K562 (cell line): ENCODE measurements around the gene BCAS4. TPM values are rescaled to one million over a fixed set of nuclear protein-coding genes. Genes with fewer than 3 reads are reported as not detected.

Experiments
- CBX8 ChIP-seq: fragments of 200-600 bp; sonication (generic); IDR thresholded peaks from 2 replicates; pipeline ENCODE4 v1.6.1; 2012; ENCODE audit warnings: borderline replicate concordance, mixed run types, low read depth, mild to moderate bottlenecking, moderate library complexity, mixed read lengths, low read length, control low read depth, inconsistent platforms; ENCODE audit not compliant: poor library complexity, severe bottlenecking; ENCODE audit errors: extremely low read depth
- COPS2 ChIP-seq: fragments of 450-650 bp; conservative IDR thresholded peaks from 2 replicates; pipeline ENCODE4 v1.6.1; 2016; ENCODE audit warnings: mild to moderate bottlenecking, moderate library complexity
- DDX20 ChIP-seq: fragments of 450-650 bp; IDR thresholded peaks from 2 replicates; pipeline ENCODE4 v1.6.1; 2016; ENCODE audit warnings: missing genetic modification characterization, low read depth, mild to moderate bottlenecking, missing compliant biosample characterization, moderate library complexity
- ELF4 ChIP-seq: fragments of 450-650 bp; formaldehyde crosslinking; IDR thresholded peaks from 2 replicates; pipeline ENCODE4 v1.4.0; 2022; ENCODE audit warnings: missing genetic modification characterization
- FOXA3 ChIP-seq, 2 experiments: fragments of 450-650 bp in 1 of 2; sonication (generic) in 1 of 2; formaldehyde crosslinking; IDR thresholded peaks in 1 of 2; conservative IDR thresholded peaks in 1 of 2; 2 replicates each; pipeline versions ENCODE4 v1.4.0 to v1.8.0; 2020 to 2022; ENCODE audit warnings: mild to moderate bottlenecking in 2 of 2, missing genetic modification reagents in 1 of 2
- HDAC3 ChIP-seq: fragments of 450-650 bp; IDR thresholded peaks from 2 replicates; pipeline ENCODE4 v1.6.1; 2018; ENCODE audit warnings: borderline replicate concordance, mild to moderate bottlenecking, moderate library complexity; ENCODE audit not compliant: partially characterized antibody
- IRF1 ChIP-seq: sonication (generic); formaldehyde crosslinking; IDR thresholded peaks from 2 replicates; pipeline ENCODE4 v1.8.0; 2022; ENCODE audit warnings: missing genetic modification reagents, mild to moderate bottlenecking, borderline replicate concordance
- IRF2 ChIP-seq: sonication (generic); formaldehyde crosslinking; IDR thresholded peaks from 2 replicates; pipeline ENCODE4 v1.8.1; 2022; ENCODE audit warnings: mild to moderate bottlenecking, missing genetic modification reagents
- MAFF ChIP-seq: IDR thresholded peaks from 2 replicates; pipeline ENCODE4 v1.6.1; 2012; ENCODE audit warnings: low read length, improper control_type of control experiment
- RB1 ChIP-seq: fragments of 450-650 bp; IDR thresholded peaks from 2 replicates; pipeline ENCODE4 v1.6.1; 2017; ENCODE audit warnings: low read depth, mild to moderate bottlenecking
- RCOR1 ChIP-seq, 2 experiments: IDR thresholded peaks; 2 replicates each; pipeline ENCODE4 v1.6.1; 2012; ENCODE audit warnings: low read depth in 2 of 2, low read length in 2 of 2, borderline replicate concordance in 1 of 2, improper control_type of control experiment in 1 of 2
- SMARCC2 ChIP-seq: fragments of 450-650 bp; IDR thresholded peaks from 2 replicates; pipeline ENCODE4 v1.6.1; 2017; ENCODE audit warnings: antibody characterized with exemption, moderate library complexity, mild to moderate bottlenecking, low read depth
- ZBTB33 ChIP-seq: sonication (generic); formaldehyde crosslinking; IDR thresholded peaks from 2 replicates; pipeline ENCODE4 v1.8.1; 2023; ENCODE audit warnings: mild to moderate bottlenecking, missing genetic modification reagents
- ZFP1 ChIP-seq: fragments of 450-650 bp; formaldehyde crosslinking; IDR thresholded peaks from 2 replicates; pipeline ENCODE4 v1.4.0; 2020; ENCODE audit warnings: mild to moderate bottlenecking, mixed read lengths
- ZFP30 ChIP-seq: fragments of 250-450 bp; sonication (Bioruptor Pico); IDR thresholded peaks from 2 replicates; pipeline ENCODE4 v1.8.0; 2022; ENCODE audit warnings: moderate library complexity, mild to moderate bottlenecking, inconsistent platforms, borderline replicate concordance
- ZNF134 ChIP-seq: fragments of 250-450 bp; sonication (Bioruptor Pico); conservative IDR thresholded peaks from 2 replicates; pipeline ENCODE4 v1.4.0; 2020
- ZNF224 ChIP-seq: sonication (generic); formaldehyde crosslinking; IDR thresholded peaks from 2 replicates; pipeline ENCODE4 v1.8.0; 2022; ENCODE audit warnings: mild to moderate bottlenecking, missing genetic modification reagents
- polyA plus RNA-seq, 8 experiments: library from polyadenylated mRNA; depleted of rRNA in 4 of 8; stranded (reverse) in 5 of 8; unstranded in 3 of 8; fragments of >200 nt; fragmentation: Nextera tagmentation in 2 of 8; fragmentation: Illumina TruSeq in 1 of 8; extraction: Ambion mirVana in 2 of 8; extraction: Trizol in 1 of 8; gene quantifications; 2 replicates each; pipeline versions ENCODE4 v1.2.1 to v1.2.3, GENCODE V29; 2011 to 2014; ENCODE audit warnings: inconsistent platforms in 1 of 8, missing spikeins in 1 of 8
- total RNA-seq, 7 experiments: library from RNA; depleted of rRNA in 6 of 7; stranded (reverse); fragments of >200 nt in 6 of 7; fragmentation: Illumina TruSeq in 2 of 7; extraction: Trizol in 2 of 7; gene quantifications; 2 replicates each; pipeline versions ENCODE4 v1.2.1 to v1.2.3, GENCODE V29; 2011 to 2021; ENCODE audit warnings: low replicate concordance in 1 of 7
- TF ChIP-seq, protein P1 (sequence below): fragments of 250-450 bp; sonication (Bioruptor Pico); IDR thresholded peaks from 2 replicates; pipeline ENCODE4 v1.8.0; 2022; ENCODE audit warnings: inconsistent platforms, mild to moderate bottlenecking, moderate library complexity, borderline replicate concordance
- TF ChIP-seq, protein P2 (sequence below): sonication (generic); formaldehyde crosslinking; IDR thresholded peaks from 2 replicates; pipeline ENCODE4 v1.8.0; 2022; ENCODE audit warnings: mild to moderate bottlenecking, missing genetic modification reagents
- TF ChIP-seq, protein P3 (sequence below): sonication (generic); formaldehyde crosslinking; IDR thresholded peaks from 2 replicates; pipeline ENCODE4 v1.8.0; 2022; ENCODE audit warnings: missing genetic modification reagents, mild to moderate bottlenecking, borderline replicate concordance

The BCAS4 gene
- total and polyA plus RNA-seq, 9 of the 15 experiments (the other 6 are each of a cell fraction or from before 2014, with no cell fraction given) = 0.15 to 2.3 (median 0.47) TPM

DNA sequence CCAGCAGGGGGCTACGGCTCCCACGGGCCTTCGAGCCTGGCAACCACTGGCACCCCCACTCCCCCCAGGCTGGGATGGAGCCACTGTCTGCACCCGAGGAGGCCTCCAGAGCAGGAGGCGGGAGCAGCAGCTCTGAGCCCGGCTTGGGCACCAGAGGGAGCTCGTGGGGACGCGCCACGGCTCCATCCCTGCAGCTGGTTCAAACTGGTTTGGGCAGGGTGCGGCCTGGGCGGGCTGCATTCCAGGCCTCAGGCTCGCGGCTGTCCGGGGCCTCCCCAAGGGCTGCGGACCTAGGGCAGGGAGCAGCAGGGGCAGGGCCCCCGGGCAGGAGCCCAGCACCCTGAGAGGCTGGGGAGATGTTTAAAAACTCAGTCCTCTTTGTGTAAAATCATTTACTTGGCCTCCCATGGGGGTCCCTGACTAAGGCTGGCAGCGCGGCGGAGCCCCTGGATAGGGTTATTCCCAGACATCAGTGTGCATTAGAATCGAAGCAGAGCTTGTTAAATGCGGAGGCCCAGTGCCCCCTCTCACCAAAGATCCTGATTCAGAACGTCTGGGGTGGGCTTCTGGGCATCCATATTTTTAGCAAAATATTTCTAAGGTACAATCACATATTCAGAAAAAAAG is 4.1 kb upstream of the BCAS4 start (continued):
- TF ChIP-seq ZFP1 (CRISPR knock-in tag) = no peak
- TF ChIP-seq MAFF = no peak
- no peak for TF ChIP-seq DDX20 (tag)
- peak; percentile 79; the same call in 1 of the 2 replicates for TF ChIP-seq ZBTB33
- TF ChIP-seq, protein P1, sequence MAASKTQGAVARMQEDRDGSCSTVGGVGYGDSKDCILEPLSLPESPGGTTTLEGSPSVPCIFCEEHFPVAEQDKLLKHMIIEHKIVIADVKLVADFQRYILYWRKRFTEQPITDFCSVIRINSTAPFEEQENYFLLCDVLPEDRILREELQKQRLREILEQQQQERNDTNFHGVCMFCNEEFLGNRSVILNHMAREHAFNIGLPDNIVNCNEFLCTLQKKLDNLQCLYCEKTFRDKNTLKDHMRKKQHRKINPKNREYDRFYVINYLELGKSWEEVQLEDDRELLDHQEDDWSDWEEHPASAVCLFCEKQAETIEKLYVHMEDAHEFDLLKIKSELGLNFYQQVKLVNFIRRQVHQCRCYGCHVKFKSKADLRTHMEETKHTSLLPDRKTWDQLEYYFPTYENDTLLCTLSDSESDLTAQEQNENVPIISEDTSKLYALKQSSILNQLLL (CRISPR knock-in tag) = no peak
- TF ChIP-seq, protein P2, sequence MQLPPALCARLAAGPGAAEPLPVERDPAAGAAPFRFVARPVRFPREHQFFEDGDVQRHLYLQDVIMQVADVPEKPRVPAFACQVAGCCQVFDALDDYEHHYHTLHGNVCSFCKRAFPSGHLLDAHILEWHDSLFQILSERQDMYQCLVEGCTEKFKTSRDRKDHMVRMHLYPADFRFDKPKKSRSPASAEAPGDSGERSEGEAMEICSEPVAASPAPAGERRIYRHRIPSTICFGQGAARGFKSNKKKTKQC (CRISPR knock-in tag) = peak; percentile 81
- no peak for TF ChIP-seq HDAC3
- TF ChIP-seq IRF2 = no peak
- TF ChIP-seq CBX8 = no peak
- no peak for TF ChIP-seq ZNF224 (CRISPR knock-in tag)
- peak; percentile 51; the same call in 1 of the 2 replicates for TF ChIP-seq ZNF134 (CRISPR knock-in tag)
- no peak for TF ChIP-seq ZFP30 (CRISPR knock-in tag)
- peak; percentile 40; the same call in 1 of the 2 replicates for TF ChIP-seq SMARCC2
- no peak for TF ChIP-seq FOXA3 (CRISPR knock-in tag; conservative IDR thresholded peaks at IDR 0.05 in 1 of 2, IDR thresholded peaks at IDR 0.05 in 1 of 2)
- TF ChIP-seq IRF1 (CRISPR knock-in tag) = no peak
- TF ChIP-seq RCOR1 (IDR thresholded peaks at IDR 0.05; ENCODE audit: borderline replicate concordance in 1 of 2, low read depth in 2 of 2, low read length in 2 of 2) = peak in 1 of 2 experiments; percentile 86; a peak in 2 of 4 replicates
- TF ChIP-seq COPS2 = no peak
- TF ChIP-seq, protein P3, sequence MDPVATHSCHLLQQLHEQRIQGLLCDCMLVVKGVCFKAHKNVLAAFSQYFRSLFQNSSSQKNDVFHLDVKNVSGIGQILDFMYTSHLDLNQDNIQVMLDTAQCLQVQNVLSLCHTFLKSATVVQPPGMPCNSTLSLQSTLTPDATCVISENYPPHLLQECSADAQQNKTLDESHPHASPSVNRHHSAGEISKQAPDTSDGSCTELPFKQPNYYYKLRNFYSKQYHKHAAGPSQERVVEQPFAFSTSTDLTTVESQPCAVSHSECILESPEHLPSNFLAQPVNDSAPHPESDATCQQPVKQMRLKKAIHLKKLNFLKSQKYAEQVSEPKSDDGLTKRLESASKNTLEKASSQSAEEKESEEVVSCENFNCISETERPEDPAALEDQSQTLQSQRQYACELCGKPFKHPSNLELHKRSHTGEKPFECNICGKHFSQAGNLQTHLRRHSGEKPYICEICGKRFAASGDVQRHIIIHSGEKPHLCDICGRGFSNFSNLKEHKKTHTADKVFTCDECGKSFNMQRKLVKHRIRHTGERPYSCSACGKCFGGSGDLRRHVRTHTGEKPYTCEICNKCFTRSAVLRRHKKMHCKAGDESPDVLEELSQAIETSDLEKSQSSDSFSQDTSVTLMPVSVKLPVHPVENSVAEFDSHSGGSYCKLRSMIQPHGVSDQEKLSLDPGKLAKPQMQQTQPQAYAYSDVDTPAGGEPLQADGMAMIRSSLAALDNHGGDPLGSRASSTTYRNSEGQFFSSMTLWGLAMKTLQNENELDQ (CRISPR knock-in tag) = no peak
- peak; percentile 35; the same call in 1 of the 2 replicates for TF ChIP-seq ELF4 (CRISPR knock-in tag)
- peak; percentile 99 for TF ChIP-seq RB1
